Putamen (tissue), 1 donor: ENCODE measurements around the gene MGAT5B.
"Not testable (repeated sequence)": the region's sequence is repeated elsewhere in the genome, so short reads cannot be mapped to it uniquely, and the experiment has no call there.

Experiments
- DNase-seq: peaks from one replicate; pipeline ENCODE4 v3.0.0-alpha.2; 2016; ENCODE audit warnings: low spot score

MGAT5B gene

DNA sequence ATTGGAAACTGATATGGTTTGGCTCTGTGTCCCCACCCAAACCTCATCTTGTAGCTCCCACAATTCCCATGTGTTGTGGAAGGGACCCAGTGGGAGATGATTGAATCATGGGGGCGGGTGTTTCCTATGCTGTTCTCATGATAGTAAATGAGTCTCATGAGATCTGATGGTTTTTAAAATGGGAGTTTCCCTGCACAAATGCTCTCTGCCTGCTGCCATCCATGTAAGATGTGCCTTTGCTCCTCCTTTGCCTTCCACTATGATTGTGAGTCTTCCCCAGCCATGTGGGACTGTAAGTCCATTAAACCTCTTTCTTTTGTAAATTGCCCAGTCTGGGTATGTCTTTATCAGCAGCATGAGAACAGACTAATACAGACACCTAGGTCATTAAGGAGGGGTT is 109.8 kb downstream of the MGAT5B start:
- DNase-seq = not testable (repeated sequence)

DNA sequence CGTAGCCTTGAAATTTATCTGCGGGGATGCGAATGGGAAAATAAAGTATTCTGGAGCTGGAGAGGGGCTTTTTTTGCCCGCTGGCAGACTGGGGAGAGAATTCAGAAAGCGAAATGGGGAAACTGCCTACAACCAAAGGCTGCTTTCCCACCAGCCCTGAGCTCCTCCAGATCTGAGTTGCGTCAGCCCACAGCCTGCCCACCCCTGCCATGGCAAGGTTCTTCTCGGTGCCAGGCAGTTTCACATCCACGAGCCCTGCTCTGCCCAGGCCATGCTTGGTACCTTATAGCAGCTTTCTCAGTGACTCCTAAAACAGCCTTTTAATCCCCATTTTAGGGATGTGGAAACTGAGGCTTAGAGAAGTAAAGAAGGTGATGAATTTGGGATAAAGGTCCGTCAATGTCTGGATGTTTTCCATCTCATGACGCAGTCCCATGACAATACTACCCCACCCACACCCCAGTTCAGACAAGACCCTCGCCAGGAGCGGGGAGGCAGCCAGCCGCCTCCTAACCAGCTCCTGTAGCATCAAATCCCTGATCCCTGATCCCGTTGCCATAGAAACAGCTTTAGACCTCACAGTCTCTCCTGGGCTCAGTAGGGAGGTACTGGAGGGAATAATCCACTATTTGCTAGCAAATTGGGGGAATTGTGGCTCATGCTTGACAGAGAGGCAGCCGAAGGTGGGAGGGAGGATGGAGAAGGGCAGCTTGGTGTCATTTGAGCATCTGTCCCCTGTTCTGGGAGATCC is 113.5 kb downstream of the MGAT5B start:
- no peak for DNase-seq

DNA sequence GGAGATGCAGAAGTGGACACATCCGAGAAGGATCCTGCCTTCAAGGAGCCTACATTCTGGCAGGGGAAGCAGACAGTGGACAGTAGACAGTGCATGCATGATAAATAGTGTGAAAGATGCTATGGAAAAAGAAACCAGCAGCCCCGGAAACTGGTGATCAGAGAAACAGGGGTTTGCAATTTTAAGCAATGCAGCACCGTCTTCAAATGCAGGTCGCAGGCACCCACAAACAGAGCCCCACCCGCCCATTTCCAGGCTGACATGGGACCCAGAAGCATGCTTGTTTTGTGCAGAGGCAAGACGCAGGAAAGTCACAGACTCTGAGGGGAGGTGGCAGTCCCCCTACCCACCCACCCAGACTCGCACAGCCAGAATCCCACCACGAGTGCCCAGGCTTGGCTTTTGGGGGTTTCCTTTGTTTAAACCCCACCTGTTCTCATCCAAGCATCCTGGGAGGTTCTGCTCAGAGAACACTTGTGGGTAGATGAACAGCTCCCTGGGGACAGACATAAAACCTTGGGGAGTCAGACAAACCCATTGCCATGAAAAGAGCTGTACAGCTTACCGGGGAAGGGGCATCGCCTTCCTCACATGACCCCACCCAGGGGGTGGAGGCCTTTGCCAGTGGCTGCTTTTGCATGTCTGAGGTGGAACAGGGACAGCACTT is 114.3 kb downstream of the MGAT5B start:
- DNase-seq = no peak

DNA sequence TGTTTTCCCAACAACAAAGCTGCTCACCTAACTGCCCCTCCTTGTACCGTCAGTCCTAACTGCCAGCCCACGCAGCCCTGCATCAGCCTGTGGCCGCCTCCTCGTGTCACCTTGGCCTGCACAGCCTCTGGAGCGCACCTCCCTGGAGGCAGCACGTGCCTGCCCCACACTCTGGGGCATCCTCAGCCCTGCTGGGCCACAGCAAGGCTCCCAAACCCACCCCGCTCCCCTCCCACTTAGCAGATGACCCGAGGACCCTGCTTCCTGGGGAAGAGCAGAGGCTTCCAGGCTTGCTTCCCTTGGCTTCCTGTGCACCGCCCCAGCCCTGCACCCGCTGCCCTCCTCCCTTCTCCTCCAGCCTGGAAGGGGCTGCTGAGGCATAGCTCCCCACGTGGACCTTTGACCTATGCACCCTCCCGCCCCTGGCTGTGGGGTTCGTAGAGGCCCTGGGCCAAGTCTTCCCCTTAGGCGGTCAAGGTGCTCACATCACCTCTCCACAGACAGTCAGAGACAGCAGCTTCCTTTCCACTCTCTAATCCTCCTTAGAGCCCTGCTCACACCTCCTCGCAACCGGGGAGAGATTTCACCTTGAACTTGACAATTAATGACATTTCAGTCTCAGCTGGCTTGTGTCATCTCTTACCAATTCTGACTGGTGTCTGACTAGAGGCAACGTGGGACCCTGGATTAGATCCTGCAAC is 115.0 kb downstream of the MGAT5B start:
- DNase-seq = no peak

DNA sequence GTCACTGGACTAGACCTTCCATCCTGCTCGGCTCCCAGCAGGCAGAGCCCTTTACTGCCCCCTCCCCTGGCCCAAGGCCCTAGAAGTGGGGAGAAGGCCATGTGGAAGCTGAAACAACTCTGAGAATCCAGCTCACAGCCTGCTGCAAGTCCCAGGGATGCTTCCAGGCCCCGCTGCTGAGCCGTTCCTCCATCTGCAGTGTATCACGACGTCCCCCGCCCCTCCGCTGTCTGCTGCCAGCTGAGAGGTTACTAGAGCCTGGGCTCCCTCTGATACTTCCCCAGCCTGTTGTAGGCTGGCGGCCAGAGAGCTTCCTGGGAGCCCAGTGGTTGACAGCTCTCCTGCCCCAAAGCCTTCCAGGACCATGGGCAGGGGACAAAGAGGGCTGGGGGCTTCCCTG is 118.2 kb downstream of the MGAT5B start:
- no peak for DNase-seq

DNA sequence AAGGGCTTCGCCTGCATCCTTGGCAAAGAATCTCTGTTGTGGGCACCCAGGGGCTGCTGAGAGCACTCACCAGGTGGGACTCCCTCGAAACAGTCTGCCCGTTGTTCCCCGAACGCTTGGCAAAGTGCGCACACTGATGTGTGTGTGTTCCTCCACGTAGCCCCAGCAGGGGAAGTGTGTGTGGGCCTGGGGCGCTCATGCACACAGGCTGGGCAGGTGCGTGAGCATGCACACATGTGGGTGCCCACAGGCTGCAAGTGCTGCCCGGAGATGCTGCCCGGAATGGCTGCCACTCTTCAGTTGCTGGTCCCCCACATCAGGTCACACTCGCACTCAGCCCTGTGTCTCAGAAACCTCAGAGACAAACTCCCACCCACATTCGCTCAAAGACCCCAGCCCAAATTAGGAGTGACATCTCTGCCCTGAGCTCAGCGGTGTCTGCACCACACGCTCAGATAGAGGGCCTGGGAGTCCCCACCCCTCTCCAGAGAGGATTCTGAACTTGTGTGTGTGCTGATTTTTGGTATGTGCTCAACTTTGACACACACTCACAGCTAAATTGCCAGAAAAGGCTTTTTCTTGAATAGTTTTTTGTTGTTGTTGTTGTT is 119.4 kb downstream of the MGAT5B start:
- no peak for DNase-seq

DNA sequence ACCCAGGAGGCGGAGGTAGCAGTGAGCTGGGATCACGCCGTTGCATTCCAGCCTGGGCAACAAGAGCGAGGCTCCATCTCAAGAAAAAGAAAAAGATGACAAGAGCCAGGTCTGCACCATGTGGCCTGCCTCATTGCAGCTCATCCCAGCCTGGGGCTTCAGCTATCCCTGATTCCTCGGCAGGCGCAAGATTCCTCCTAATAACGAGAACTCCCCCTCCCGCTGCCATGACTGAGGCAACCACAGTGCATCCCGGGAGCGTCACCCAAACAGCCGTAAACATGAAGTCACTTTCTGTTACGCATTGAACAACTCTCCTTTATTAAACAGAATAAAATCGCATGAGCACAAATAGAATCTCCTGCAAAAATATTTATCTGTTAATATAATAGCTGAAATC is 120.6 kb downstream of the MGAT5B start:
- no peak for DNase-seq

DNA sequence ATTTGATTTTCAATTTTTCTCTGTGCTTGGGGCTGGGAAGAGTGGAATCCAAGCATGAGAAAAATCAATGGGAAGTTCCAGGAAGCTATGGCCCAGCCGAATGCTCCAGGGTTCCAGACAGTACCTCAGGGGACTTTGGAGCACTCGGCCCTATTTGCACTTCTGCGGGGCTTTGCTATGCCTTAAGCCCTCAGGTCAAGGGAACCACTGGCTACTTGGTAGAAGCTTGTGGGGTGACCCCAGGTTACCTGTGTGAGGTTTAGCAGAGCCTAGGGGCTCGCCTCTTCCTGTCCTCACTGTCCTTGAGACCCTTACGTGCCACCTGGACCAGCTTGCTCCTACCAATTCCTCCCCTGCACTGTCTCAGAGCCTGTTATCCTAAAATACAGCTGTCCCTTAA is 121.3 kb downstream of the MGAT5B start:
- no peak for DNase-seq

DNA sequence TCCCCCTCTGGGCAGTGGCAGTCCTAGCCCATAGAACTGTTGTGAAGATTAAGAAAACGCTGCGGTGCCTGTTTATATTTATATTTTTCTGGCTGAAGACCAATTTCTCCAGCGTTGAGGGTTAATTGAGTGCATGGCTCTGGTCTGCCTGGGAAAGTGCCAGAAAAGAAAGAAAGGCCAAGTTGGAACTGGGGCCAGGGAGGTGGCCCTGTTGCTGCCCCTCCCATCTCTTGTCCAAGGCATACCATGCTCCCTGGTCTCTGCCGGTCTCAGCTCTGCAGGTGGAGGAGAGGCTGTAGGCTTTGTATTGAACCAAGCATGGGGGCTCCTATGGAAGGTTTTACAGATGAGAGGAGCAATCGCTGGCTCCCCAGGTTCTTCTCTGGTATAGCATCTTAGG is 124.7 kb downstream of the MGAT5B start:
- no peak for DNase-seq

DNA sequence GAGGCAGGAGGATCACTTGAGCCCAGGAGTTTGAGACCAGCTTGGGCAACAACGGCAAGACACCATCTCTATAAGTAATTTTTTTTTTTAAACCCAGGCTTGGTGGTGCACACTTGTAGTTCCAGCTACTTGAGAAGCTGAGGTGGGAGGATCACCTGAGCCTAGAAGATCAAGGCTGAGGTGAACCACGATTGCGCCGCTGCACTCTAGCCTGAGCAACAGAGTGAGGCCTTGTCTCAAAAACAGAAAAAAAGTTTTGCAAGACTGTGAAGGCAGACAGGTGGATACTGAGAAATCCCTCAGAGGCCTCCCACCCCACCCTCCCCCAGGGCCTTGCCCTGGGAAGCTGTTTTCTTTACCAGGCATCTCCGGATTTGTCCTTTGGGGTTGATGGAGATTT is 125.4 kb downstream of the MGAT5B start:
- DNase-seq = no peak

DNA sequence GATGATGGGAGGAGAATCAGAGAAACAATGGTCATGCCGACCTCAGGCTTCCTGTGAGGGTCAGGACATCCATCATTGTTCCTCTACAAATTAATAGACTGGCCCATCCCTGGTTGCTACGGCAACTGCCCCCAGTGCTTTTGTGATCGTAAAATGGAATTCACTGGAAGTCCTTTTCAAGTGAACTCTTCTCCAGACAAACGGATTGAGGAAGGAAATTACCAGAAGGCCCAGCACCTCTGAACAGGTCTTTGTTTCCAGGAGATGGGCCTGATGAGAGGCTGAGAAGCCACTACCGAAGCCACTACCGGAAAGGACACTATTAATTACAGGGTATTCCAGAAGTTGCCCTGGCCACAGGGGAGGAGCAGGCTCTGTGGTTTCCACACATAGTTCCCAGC is 126.0 kb downstream of the MGAT5B start:
- DNase-seq = no peak

DNA sequence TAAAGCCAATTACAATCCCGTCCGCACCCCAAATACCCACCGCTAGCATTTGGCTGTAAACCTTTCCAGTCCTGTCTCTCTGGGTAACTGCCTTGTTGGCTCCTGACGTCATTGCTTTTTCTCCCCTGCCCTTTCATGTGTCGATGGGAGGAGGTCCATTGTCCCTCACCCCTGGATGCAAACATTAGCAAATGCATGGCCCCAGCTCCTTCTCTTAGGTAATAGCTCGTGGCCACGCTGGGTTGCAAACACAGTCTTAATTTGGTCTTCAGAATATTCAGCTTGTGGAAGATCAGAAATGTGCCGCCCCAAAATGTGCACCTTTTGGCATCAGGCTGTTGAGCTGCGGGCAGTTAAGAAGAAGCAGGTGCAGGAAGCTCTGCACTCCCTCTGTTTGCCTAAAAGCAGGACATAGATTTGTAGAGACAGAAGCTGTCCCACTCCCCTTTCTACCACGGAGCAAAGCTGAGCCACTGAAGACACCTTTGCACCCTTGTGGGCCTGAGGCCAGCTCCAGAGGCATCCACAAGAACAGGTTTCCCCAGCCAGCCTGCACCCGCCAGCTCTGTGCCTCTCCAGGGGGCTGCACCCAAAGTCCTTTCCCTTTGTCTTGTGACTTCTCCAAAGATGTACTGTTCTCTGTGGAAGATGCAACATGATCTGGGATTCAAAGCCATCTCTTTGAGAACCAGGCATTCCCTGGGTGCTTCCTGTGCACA is 127.3 kb downstream of the MGAT5B start:
- DNase-seq = no peak

DNA sequence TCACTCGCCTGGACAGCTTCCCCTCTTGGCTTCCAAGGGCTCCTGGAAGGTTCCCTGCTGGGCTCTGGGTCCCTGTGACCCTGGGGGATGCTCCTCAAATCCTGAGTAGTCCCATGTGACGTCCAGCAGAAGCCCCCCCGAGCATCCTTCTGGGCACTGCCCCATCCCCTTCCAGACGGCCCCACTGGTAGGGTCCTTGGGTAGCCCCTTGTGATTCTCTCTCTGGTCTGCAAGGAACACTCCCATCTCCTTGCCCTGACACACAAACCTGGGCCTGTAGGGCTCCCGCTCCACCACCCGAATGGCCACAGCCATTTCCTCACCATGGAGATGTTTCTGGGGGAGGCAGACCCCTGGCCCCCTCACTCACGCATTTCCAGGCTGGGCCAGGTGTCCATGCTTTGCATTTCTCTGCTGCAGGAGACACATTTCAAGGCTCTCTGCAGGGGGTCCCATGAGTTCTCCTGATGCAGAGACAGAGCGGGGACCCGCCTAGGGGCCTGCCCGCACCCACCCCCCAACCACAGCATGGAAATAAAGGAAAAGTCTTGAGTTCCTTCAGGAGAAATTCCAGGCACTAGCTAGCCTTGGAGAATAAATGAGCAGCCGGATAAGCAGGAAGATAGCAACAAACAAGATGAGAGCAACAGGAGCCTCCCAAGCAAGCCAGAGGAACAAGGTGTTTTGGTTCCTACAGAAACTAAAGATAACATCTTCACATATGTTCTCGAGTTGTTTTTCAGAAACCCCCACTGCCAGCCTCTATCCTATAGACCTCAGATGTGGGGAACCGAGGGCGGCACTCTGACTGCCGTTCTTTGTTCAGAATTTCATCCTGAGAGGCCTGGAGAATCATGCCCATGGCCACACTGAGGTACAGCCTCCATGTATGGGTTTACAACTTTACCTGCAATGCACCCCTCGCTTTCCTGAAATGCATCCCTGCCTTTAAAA is 128.8 kb downstream of the MGAT5B start:
- no peak for DNase-seq

DNA sequence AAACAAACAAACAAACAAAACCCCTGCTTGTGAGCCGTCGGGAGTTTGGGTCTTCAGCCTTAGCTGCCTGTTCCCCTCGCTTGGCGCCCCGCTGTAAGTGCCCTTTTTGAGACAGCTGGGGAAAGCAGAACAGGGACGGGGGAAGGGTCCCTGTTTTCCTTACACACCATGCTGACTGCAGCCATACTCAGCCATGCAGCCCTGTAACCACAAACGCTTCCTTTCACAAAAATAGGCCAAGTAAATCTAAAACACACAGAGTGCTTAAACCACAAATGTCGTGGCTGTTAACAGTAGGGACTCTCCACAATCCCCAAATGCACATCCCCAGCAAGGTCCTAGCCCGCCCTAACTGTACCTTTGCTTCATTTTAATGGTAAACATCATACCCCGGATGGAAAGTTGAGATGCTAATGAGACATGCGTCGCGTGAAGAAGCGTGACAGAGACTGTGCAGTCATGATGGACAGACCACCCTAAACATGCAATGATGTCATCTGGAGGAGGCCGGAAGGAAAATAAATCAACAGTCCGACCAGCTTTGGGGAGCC is 129.9 kb downstream of the MGAT5B start:
- DNase-seq = no peak

DNA sequence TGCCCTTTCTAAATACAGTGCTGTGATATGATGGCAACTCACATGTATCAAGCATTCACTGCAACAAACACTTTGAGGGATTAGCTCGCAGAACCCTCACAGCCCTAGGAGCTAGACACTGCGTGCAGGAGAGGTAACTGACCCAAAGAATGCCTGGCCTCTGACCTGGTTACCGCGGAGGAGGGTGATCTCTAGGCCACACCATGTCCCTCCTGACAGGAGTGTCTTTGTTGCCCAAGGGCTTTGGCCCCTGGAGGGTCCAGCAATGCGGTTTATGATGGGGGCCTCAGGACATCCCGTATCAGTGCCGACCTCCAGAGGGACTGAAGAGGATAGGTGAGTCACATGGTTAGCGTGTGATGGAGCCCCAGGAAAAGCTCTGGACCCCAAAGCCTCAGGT is 130.6 kb downstream of the MGAT5B start:
- no peak for DNase-seq
